IPS-NIHi11 (cell line): ENCODE results near the gene MAX.

Experiments
- DNase-seq: peaks from one replicate; pipeline ENCODE4 v3.0.0; 2012; ENCODE audit warnings: mixed read lengths, low spot score

Gene MAX

DNA sequence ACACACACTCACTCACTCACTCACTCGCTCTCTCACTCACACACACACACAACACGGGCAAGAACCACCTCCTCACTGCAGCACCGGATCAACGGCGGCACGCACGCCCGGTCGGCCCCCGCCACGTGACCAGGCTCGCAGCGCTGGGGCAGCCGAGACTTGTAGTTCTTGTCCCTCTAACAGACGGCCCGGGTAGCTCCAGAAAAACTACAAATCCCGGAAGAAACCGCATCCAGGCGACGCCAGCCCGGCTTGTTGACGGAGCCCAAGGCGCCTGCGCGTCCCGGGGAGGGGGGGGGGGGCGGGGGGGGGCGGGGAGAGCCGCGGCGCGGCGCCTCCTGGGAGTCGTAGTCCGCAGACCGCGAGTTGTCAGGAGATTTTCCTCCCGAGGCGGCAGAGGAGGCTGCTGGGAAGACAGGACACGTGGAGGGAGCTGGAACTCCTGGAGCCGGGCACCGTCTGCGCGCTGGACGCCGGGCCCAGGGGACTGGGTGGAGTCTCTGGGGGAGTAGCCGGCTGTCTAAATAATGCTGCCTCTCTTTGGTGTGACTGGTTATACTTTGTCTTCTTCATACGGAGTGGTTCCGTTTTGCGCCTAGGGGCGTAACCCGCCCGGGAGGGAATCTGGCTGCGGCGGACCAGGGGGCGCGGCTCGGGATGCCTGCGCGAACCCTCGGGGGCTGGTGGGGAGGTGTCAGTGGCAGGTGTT, at the start of gene MAX:
TSS of gene MAX (minus strand) at position 77 of the 709 bp plus-strand sequence. CDS start 178 bp downstream, outside the sequence.
- peak; percentile 97 for DNase-seq

DNA sequence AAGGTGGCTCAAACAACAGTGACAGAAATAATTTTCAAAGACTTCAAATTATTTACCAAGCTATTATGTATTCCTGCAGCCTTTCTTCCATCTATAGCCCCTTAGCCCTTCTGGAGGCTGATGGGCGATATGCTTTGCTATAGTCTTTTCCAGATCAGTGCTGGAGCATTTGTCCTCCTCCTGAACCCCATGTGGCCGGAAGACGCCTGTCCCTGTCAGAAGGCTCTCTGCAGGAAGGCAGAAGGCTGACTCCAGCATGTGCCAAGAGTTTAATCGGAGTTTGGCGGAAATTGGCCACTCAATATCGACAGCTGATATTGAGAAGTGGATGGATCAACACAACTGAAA, 49.3 kb upstream of the MAX start:
- DNase-seq, result no peak

GRCh38 chr14:65150898-65151608, 48.7 kb upstream of the MAX start:
- no peak for DNase-seq

DNA sequence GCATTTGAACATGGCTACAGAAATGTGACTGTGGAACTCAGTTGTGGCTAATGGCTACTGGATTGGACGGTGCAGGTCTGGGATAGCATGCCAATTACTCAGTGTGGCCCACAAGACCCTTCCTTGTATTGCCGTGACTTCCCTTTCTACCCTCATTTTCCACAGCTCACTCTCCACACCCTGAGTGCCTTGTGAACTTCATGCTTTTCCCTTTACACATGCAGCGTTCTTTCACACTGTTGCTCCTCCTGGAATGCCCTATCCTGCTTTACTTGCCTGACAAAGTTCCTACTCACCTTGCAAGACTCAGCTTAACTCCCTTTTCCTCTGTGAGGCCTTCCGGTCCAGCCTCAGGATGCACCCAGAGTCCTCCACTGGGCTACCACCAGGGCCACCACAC, 46.8 kb upstream of the MAX start:
- no peak for DNase-seq

GRCh38 chr14:65144170-65144569, 41.9 kb upstream of the MAX start:
- no peak for DNase-seq

DNA sequence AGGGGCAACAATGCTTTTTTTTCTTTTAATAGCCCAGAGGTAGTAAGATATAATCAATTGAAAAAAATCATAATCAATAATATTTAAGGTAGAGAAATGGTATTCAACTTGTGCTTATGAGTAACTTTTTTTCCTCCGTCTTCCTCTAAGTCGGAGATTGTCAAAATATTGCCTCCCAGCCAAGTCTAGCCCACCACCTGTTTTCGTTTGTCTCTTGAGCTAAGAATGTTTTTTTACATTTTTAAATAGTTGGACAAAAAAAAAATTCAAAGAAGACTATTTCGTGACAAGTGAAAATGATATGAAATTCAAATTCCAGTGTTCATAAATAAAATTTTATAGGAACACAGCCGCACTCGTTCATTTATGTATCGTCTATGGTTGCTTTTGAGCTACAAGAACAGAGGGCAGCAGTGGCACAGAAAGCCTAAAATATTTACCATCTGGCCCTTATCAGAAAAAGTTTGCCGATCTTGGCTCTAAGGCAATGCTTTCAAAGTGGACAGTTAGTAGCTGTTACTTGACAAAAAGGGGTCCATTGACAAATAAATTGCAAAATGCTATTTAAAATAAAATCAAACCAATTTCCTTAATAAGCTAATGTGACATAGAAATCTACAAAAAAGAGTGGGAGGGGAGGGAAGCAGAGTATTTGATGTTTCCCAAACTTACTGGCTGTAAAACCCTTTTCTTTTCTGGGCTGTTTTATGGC, 40.8 kb upstream of the MAX start:
- no peak for DNase-seq

DNA sequence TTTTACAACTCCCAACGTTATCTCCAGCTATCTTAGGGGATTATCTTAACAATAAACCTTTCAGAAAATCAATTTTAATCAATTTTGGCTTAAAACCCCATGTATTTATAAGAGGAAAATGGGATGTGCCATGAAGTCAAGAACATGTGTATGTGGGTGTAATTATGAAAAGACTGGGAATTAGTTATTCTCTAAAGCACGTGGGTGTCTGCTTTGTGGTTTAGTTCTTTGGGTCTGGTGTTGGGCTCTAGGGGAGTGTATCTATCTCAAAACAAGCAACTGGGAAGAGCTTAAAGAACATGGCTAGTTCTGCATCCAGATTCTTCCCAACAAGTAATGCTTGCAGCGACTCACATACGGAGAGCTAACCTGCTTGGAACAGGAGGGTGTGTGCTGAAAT, 40.1 kb upstream of the MAX start:
- no peak for DNase-seq

- no peak for DNase-seq
Observed at GRCh38 chr14:65141523-65141922, 39.2 kb upstream of the MAX start.

GRCh38 chr14:65137648-65138307, 35.5 kb upstream of the MAX start:
- DNase-seq, result no peak

DNA sequence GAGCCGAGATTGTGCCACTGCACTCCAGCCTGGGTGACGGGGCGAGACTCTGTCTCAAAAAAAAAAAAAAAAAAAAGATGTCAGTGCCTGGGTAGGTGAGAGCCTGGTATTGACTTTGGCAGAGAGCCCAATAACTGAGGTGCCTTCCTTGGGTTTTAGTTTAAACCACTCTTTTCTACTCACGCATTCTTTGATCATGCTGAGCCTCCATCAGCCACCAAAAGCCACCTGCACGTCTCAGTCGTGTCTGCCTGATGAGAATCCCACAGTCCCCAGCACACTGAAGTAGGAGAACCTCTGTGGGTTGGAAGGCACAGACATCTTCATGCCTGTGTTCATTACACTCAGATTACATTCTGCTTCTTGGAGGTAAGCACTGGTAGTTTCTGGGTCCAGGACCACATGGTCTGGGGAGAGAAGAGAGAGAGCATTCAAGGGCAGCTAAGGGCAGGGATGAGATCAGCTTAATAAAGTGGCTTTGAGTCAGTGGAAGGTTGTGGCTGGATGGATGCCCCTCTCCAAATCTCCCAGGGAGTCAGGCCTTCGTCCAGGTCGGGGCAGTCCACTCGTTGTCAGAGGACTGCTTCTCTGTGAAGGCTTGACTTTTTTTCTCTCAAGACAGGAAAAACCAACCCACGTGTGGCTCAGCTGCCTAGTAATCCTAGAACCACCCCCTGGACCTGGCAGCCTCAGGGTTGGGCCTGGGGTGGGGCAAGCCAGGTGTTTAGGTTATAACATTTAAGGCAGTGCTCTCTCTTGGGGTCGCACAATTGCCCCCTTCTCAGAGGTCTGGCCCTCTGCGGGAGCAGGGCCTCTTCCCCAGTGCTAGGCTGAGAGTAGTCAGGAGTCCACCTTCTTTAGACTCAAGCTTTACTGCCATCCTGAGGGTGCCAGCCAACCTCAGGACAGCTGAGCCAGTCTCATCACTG, 32.6 kb upstream of the MAX start:
- DNase-seq, result no peak

DNA sequence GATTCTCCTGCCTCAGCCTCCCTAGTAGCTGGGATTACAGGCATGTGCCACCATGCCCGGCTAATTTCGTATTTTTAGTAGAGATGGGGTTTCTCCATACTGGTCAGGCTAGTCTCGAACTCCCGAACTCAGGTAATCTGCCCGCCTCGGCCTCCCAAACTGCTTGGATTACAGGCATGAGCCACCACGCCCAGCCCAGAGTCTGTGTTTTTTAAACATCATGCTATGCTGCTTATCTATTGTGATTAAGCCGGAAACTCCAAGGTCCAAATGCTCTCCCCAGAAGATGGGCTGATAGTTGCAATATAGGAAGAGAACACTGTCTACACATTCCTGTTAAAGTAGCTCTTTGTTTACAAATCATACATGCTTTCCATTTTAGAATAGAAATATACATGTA, 30.5 kb upstream of the MAX start:
- DNase-seq, result no peak

GRCh38 chr14:65131301-65131701, 29.0 kb upstream of the MAX start:
- no peak for DNase-seq

DNA sequence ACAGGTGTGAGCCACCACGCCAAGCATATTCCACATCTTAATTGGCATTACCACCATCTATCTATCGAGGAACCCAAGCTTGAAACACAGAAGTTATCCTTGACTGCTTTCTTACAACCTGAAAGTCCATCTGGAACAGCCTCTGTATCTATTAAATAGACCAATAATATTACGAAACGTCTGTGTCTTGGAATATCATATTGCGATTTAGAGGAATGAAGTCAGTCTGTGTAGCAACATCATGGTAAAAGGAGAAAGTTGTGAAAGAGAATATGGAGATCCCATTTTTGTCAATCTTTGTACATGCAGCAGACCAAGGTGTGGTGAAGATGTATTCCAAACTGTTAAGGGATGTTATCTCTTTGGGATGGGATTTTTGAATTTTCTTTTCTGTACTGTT, 25.8 kb upstream of the MAX start:
- DNase-seq, result no peak

DNA sequence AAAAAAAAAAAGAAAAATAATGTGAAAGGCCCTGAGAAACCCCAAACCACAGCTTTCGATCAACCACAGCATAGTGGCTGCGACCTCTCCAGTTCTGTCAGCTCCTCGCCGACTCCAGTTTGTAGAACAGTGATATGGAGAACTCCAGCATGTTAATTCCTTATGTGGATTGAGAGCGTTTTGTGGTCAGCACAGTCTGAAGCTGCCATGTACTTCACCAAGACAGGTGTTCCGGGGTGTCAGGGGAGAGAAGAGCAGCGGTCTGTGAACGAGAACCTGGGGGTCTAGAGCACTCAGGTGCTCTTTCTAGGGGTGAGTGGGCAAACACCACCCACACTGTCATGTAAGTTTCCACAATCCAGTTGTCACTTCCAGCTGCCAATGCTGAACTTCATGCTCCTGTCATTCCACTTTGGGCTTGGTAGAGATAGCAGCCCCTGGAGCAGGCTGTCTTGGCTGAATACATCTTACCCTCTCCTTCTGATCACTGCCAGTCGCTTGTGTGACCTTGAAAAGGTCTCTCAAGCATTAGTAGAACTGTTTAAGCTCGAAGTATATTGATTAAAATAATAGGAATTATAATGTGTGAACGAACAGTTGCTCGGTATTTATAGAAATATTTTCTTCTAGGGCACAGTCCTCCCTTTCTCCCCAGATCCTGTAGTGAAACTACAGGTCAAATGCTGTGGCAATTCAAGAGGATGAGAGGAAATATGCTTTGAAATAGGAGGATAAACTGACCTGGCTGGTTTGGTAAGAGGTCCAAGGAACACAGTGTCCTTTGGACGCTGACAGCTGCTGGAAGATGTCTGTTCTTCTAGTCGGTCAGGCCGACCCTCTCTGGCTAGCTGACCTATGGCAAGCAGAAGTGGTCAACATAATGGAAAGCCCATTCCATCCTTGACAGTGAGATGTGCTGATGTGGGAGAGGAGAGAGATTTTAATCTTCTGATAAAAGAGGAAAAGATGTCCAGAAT, 15.7 kb upstream of the MAX start:
- no peak for DNase-seq

DNA sequence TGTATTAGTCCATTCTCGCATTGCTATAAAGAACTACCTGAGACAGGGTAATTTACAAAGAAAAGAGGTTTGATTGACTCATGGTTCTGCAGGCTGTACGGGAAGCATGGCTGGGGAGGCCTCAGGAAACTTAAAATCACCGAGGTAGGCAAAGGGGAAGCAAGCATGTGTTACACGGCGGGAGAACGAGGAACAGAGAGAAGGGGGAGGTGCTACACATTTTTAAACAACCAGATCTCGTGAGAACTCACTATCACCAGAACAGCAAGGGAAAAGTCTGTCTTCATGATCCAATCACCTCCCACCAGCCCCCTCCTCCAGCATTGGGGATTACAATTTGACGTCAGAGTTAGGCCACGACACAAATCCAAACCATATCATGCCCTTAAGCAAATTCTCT, 13.3 kb upstream of the MAX start:
- DNase-seq, result no peak

- peak; percentile 46 for DNase-seq
Observed at GRCh38 chr14:65110525-65110924, 8.2 kb upstream of the MAX start.

DNA sequence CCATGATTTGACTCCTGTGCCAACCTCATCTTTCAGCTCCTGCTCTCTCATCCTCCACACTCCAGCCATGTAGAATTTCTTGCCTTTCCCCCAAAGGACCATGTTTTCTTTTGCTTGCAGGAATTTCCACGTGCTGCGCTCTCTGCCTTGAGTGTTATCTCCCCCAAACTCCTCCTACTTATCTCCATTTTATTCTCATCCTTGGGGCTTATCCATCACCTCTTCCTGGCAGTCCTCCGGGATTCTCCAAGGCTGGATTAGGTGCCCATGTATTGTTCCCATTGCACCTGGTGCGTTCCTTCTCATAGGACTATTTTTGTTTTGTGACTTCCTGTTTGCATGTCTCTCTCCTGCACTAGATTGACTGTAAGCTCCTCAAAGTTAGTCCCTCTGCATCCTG, 7.0 kb upstream of the MAX start:
- DNase-seq, result no peak

DNA sequence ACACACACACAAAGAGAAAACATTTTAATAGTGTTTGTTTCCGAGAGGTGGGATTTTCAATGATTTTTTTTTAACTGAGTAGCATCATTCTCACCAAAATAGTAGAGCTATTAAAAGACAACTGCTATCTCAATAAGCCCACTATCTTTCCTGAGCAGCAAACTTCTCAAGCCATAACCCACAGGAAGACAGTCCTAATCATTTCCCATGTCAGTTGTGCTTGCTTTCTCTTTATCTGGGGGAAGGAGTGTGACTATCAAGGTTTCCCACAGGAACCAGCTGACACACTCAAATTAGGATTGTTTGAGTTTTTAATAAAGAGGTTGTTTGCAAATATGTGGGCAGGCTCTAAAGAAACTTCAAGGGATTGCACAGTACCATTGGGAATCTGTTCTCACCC, 4.9 kb upstream of the MAX start:
- DNase-seq, result no peak

GRCh38 chr14:65106736-65107135, 4.4 kb upstream of the MAX start:
- DNase-seq, result no peak

GRCh38 chr14:65106316-65106715, 4.0 kb upstream of the MAX start:
- DNase-seq, result no peak
